Fibroblast of lung (primary cell): ENCODE measurements around the gene MAST2.

ENCODE experiments used
- EZH2 ChIP-seq: IDR thresholded peaks from 2 replicates; pipeline ENCODE4 v1.5.1; 2012; ENCODE audit warnings: low read length, control low read depth, mild to moderate bottlenecking; ENCODE audit errors: missing control alignments
- TF ChIP-seq, protein P1 (sequence below), 2 donors: IDR thresholded peaks in 1 of 2; conservative IDR thresholded peaks in 1 of 2; 1 replicate in 1 of 2; 2 replicates in 1 of 2; pipeline ENCODE4 v1.5.1; 2011 to 2012; ENCODE audit warnings: low read length in 2 of 2, control low read depth in 1 of 2, inconsistent platforms in 1 of 2, low read depth in 1 of 2, mild to moderate bottlenecking in 1 of 2

DNA sequence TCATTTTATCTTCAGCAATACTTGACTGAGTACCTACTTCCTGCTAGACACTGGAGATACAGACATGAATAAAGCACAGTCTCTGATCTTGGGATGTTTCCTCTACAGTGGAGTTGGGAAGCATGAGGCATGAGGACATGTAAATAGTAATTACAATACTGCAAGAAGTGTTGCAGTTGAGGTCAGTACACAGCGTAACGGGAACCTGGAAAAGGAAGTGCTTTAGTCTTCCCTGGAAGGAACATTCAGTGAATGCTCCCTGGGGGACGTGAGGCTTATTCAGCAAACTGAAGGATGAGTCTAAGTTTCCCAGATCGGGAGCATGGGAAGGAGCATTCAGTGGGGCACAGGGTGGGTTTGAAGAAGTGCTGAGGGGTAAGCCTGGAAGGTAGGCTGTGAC is 216.6 kb downstream of the MAST2 start:
- TF ChIP-seq, protein P1, sequence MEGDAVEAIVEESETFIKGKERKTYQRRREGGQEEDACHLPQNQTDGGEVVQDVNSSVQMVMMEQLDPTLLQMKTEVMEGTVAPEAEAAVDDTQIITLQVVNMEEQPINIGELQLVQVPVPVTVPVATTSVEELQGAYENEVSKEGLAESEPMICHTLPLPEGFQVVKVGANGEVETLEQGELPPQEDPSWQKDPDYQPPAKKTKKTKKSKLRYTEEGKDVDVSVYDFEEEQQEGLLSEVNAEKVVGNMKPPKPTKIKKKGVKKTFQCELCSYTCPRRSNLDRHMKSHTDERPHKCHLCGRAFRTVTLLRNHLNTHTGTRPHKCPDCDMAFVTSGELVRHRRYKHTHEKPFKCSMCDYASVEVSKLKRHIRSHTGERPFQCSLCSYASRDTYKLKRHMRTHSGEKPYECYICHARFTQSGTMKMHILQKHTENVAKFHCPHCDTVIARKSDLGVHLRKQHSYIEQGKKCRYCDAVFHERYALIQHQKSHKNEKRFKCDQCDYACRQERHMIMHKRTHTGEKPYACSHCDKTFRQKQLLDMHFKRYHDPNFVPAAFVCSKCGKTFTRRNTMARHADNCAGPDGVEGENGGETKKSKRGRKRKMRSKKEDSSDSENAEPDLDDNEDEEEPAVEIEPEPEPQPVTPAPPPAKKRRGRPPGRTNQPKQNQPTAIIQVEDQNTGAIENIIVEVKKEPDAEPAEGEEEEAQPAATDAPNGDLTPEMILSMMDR (conservative IDR thresholded peaks at IDR 0.05 in 1 of 2, IDR thresholded peaks at IDR 0.05 in 1 of 2; ENCODE audit: low read depth in 1 of 2, low read length in 2 of 2), result no peak
- no peak for TF ChIP-seq EZH2
